PC-9 (cell line): ENCODE data around the gene TMEM203.

Experiments
- CTCF ChIP-seq: fragments of 200-600 bp; sonication (generic); conservative IDR thresholded peaks from 2 replicates; pipeline ENCODE4 v1.6.1; 2017; ENCODE audit warnings: mixed run types, antibody characterized with exemption, mild to moderate bottlenecking, moderate library complexity
- EZH2 ChIP-seq: fragments of 200-600 bp; sonication (generic); IDR thresholded peaks from 2 replicates; pipeline ENCODE4 v1.8.0; 2017; ENCODE audit warnings: antibody characterized with exemption, low read depth

DNA sequence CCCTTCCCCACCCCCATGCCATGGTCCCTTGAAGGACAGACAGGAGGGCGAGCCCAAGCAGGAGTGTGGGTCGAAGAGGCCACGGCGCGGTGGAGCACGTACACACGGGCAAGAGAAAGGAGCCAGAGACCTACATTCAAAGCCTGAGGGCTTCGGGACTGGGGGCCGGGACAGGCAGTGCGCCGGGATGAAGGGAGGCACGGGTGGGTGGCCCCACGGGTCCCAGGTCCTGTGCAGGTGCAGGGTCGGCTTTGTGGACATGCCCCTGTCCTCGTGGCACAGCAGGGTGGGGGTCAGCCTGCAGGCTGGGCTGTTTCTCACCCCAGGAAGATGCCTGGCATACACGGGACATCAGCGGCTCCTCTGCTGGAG, 45.4 kb downstream of the TMEM203 start:
- TF ChIP-seq EZH2 (no peak), CTCF (no peak)
